Thyroid gland (tissue), 4 donors: ENCODE data around the gene PRG3. TPM values are rescaled to one million over a fixed set of nuclear protein-coding genes. Genes with fewer than 3 reads are reported as not detected.
A peak's percentile ranks its signal among the peaks of the same experiment; 100 is the strongest.

Experiments
- DNase-seq, 2 donors: peaks; one replicate each; pipeline ENCODE4 v3.0.0-alpha.2; 2019
- H3K27ac ChIP-seq, 3 donors: fragments of 200-600 bp; sonication (generic); 1 replicate in 2 of 3; 2 replicates in 1 of 3; pipeline ENCODE4 v1.5.1; 2016 to 2019; ENCODE audit warnings: mild to moderate bottlenecking in 1 of 3, moderate library complexity in 1 of 3
- H3K27me3 ChIP-seq: fragments of 200-600 bp; sonication (generic); one replicate; pipeline ENCODE4 v1.5.1; 2019
- H3K36me3 ChIP-seq, 2 donors: fragments of 200-600 bp; sonication (generic); one replicate each; pipeline ENCODE4 v1.5.1; 2016 to 2019
- H3K4me1 ChIP-seq, 2 donors: fragments of 200-600 bp; sonication (generic); one replicate each; pipeline ENCODE4 v1.5.1; 2017 to 2019
- H3K4me3 ChIP-seq, 3 donors: fragments of 200-600 bp; sonication (generic); replicated peaks in 1 of 3; 1 replicate in 2 of 3; 2 replicates in 1 of 3; pipeline ENCODE4 v1.5.1; 2016; ENCODE audit warnings: mild to moderate bottlenecking in 1 of 3
- H3K9me3 ChIP-seq: fragments of 200-600 bp; sonication (generic); one replicate; pipeline ENCODE4 v1.5.1; 2017
- CTCF ChIP-seq, 6 experiments: fragments of 200-600 bp in 3 of 6; fragments of 450-650 bp in 3 of 6; sonication (generic) in 3 of 6; IDR thresholded peaks; one replicate each; pipeline ENCODE4 v1.5.1; 2016 to 2019; ENCODE audit warnings: antibody characterized with exemption in 6 of 6, mild to moderate bottlenecking in 2 of 6, inconsistent platforms in 1 of 6, moderate library complexity in 1 of 6
- POLR2A ChIP-seq, 2 donors: fragments of 450-650 bp; IDR thresholded peaks; one replicate each; pipeline ENCODE4 v1.6.1; 2017; ENCODE audit warnings: antibody characterized with exemption in 2 of 2, mild to moderate bottlenecking in 2 of 2, moderate library complexity in 1 of 2
- WGBS, 2 donors: methylation state at CpG; one replicate each; pipeline ENCODE4 v1.1.5; 2017; 5-methylcytosine and 5-hydroxymethylcytosine counted together
- intact Hi-C: fragments of 100-400 bp; cut with DNase I; formaldehyde crosslinking; loops from one replicate; pipeline ENCODE4 v1.15.1; 2023
- total RNA-seq, 4 donors: library from RNA; depleted of rRNA; stranded (reverse); fragments of >200 nt; gene quantifications; one replicate each; pipeline ENCODE4 v1.2.3, GENCODE V29; 2016

PRG3 gene
- total RNA-seq, 4 donors from 2014 or later, result not detected

- no peaks in the 10 kb centered on the region for H3K9me3 ChIP-seq
- no peak overlapping the region for H3K4me3 ChIP-seq
- no peaks in the 10 kb centered on the region for H3K27me3 ChIP-seq
- 25 to 26% methylated on average over 29 to 31 of the region's 31 CpGs for WGBS, 2 donors
- H3K36me3 ChIP-seq, result no peaks in the 10 kb centered on the region
- TF ChIP-seq POLR2A (IDR thresholded peaks at IDR 0.05) (no peak), CTCF (IDR thresholded peaks at IDR 0.05) (peak; percentile 66 to 89 (median 72))
- no peak overlapping the region for H3K27ac ChIP-seq
- H3K4me1 ChIP-seq, result peaks cover 0 to 6% of the 10 kb centered on the region in 2 donors
- intact Hi-C loops, result loop anchor here (5.0 to 10.0 kb wide), 2 partner anchors 133 to 295 kb away; partner anchors contain the start of gene YPEL4
- DNase-seq, result peak; percentile 57 to 66
These were observed 31.3 kb downstream of the PRG3 start for GRCh38 chr11:57349491-57350274.

DNA sequence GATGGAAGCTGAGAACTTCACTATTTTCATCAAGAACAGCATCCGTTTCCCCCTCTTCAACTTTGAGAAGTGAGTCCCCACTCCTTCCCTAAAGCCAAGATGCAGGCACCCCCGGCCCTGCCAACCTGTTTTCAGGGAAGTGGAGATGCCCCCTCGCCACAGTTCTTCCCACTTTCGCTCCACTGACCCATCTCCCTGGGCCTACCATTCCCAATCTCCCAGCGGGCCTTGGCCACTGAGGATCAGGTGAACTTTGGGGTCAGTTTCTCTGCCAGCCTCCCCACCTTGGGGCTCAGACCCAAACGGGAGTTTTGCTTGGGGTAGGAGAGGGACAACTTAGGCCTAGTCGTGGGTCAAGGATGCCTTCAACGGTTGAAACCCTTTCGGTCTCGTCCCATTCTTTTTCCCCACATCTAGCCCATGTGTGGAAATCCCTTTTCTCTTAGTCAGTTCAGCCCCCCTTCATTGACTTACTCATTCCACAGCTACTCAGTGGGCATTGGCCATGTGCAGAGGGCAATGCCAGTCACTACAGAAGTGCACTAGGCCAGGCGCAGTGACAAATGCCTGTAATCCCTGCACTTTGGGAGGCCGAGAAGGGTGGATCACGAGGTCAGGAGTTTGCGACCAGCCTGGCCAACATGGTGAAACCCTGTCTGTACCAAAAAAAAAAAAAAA lies 32.2 kb downstream of the PRG3 start:
- H3K4me1 ChIP-seq, result peaks cover 0 to 6% of the 10 kb centered on the region in 2 donors
- no peak overlapping the region for H3K27ac ChIP-seq
- intact Hi-C loops, result loop anchor here (5.0 to 10.0 kb wide), 2 partner anchors 134 to 296 kb away; partner anchors contain the start of gene YPEL4
- 92 to 95% methylated on average over 14 of the region's 14 CpGs for WGBS, 2 donors
- H3K36me3 ChIP-seq, result no peaks in the 10 kb centered on the region
- DNase-seq, result no peak
- H3K4me3 ChIP-seq, result no peak overlapping the region
- H3K27me3 ChIP-seq, result no peaks in the 10 kb centered on the region
- H3K9me3 ChIP-seq, result no peaks in the 10 kb centered on the region
- TF ChIP-seq POLR2A (IDR thresholded peaks at IDR 0.05), result no peak
- no peak for TF ChIP-seq CTCF (IDR thresholded peaks at IDR 0.05)

DNA sequence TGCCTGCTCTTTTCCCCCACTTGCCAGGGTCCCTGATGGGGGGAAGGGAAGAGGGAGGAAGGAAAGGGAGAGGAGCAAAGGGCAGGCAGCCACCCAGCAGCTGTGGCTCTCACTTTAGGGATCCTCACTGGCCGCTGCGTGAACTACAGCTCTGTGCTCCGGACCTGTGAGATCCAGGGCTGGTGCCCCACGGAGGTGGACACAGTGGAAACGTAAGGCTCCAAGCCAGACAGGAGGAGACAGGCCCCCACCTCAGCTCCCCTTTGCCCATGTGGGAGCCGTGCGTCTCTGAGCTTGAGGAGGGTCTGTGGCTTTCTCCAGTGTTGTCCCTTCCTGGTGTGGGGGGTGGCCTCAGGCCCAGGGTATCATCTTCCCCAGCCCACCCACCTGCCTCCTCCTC lies 32.9 kb downstream of the PRG3 start:
- no peak for DNase-seq
- WGBS, 2 donors, result 79 to 89% methylated on average over 3 to 6 of the region's 7 CpGs
- intact Hi-C loops, result loop anchor here (5.0 to 10.0 kb wide), 2 partner anchors 134 to 297 kb away; partner anchors contain the start of gene YPEL4
- no peaks in the 10 kb centered on the region for H3K27me3 ChIP-seq
- no peaks in the 10 kb centered on the region for H3K9me3 ChIP-seq
- H3K27ac ChIP-seq, result no peak overlapping the region
- TF ChIP-seq POLR2A (IDR thresholded peaks at IDR 0.05) (no peak), CTCF (IDR thresholded peaks at IDR 0.05) (no peak)
- H3K36me3 ChIP-seq, result no peaks in the 10 kb centered on the region
- H3K4me3 ChIP-seq, result no peak overlapping the region
- H3K4me1 ChIP-seq, result peaks cover 0 to 6% of the 10 kb centered on the region in 2 donors

DNA sequence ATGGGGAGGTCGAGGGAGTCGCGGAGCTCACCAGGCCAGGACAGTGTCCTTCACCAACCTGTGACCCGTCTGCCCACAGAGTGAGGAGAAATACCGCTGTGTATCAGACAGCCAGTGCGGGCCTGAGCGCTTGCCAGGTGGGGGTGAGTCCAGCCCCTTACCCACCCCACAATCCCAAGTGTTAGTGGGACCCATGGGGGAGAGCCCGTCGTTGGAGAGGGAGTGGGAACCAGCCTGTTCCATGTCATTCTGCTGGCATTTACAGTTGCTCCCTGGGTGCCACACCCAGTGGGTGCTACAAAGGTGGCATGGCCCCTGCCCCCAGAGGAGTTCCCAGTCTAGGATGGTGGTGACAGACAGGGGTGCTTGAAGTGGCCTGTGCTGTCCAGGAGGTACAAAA lies 33.6 kb downstream of the PRG3 start:
- Histone ChIP-seq H3K27me3 (no peaks in the 10 kb centered on the region), H3K36me3 (no peaks in the 10 kb centered on the region), H3K4me3 (no peak overlapping the region), H3K4me1 (peaks cover 0 to 6% of the 10 kb centered on the region in 2 donors), H3K27ac (no peak overlapping the region), H3K9me3 (no peaks in the 10 kb centered on the region)
- WGBS, 2 donors, result 88 to 95% methylated on average over 5 to 9 of the region's 9 CpGs
- no peak for DNase-seq
- TF ChIP-seq CTCF (IDR thresholded peaks at IDR 0.05), result no peak
- no peak for TF ChIP-seq POLR2A (IDR thresholded peaks at IDR 0.05)
- intact Hi-C loops, result loop anchor here (2.0 to 10.0 kb wide), 3 partner anchors 135 to 297 kb away; partner anchors contain the start of gene YPEL4
